Natural killer cell (primary cell): Measurements from ENCODE around the gene SLC35F3. TPM values are rescaled to one million over a fixed set of nuclear protein-coding genes. Genes with fewer than 3 reads are reported as not detected.

Source experiments
- ATAC-seq, 3 donors: fragments of 150-1000 bp in 2 of 3; fragments of 200-7000 bp in 1 of 3; cut with Tn5 transposase; 1 replicate in 1 of 3; 2 replicates in 2 of 3; pipeline ENCODE4 v1.10.0; 2021; ENCODE audit warnings: mild to moderate bottlenecking in 2 of 3, moderate library complexity in 2 of 3
- DNase-seq, 2 donors: peaks; one replicate each; pipeline versions ENCODE4 v3.0.0 to v3.0.0-alpha.2; 2013 to 2021; ENCODE audit warnings: mixed read lengths in 1 of 2
- H3K27ac ChIP-seq: one replicate; pipeline ENCODE4 v1.5.1; 2013; ENCODE audit warnings: mild to moderate bottlenecking, low read length
- H3K27me3 ChIP-seq: one replicate; pipeline ENCODE4 v1.6.1; 2013; ENCODE audit warnings: low read length; ENCODE audit not compliant: control insufficient read depth, insufficient read depth
- H3K36me3 ChIP-seq: one replicate; pipeline ENCODE4 v1.6.1; 2013; ENCODE audit warnings: low read length; ENCODE audit not compliant: control insufficient read depth, insufficient read depth
- H3K4me1 ChIP-seq: one replicate; pipeline ENCODE4 v1.6.1; 2013; ENCODE audit warnings: low read length; ENCODE audit not compliant: control insufficient read depth, insufficient read depth
- H3K4me3 ChIP-seq: one replicate; pipeline ENCODE4 v1.5.1; 2013; ENCODE audit warnings: low read length
- H3K9me3 ChIP-seq: one replicate; pipeline ENCODE4 v1.6.1; 2013; ENCODE audit warnings: low read length; ENCODE audit not compliant: control insufficient read depth, insufficient read depth
- H3K27ac Mint-ChIP-seq, 2 donors: one replicate each; pipeline ENCODE4 v1.8.0; 2022; ENCODE audit warnings: mild to moderate bottlenecking in 2 of 2, mixed read lengths in 2 of 2, moderate library complexity in 1 of 2
- H3K27me3 Mint-ChIP-seq, 2 donors: one replicate each; pipeline ENCODE4 v1.8.0; 2022; ENCODE audit warnings: low read depth in 2 of 2, mixed read lengths in 2 of 2
- H3K36me3 Mint-ChIP-seq: one replicate; pipeline ENCODE4 v1.8.0; 2022; ENCODE audit warnings: mixed read lengths
- H3K4me1 Mint-ChIP-seq, 2 donors: one replicate each; pipeline ENCODE4 v1.8.0; 2022; ENCODE audit warnings: mixed read lengths in 2 of 2
- H3K4me3 Mint-ChIP-seq: one replicate; pipeline ENCODE4 v1.8.0; 2022; ENCODE audit warnings: mild to moderate bottlenecking, moderate library complexity, mixed read lengths
- H3K9me3 Mint-ChIP-seq, 2 donors: one replicate each; pipeline ENCODE4 v1.8.0; 2022; ENCODE audit warnings: mixed read lengths in 2 of 2
- WGBS: methylation state at CpG from one replicate; pipeline ENCODE4 v1.1.7; 2013; ENCODE audit warnings: missing lambda C conversion rate; ENCODE audit not compliant: insufficient coverage; 5-methylcytosine and 5-hydroxymethylcytosine counted together
- intact Hi-C: fragments of 100-400 bp; cut with micrococcal nuclease; formaldehyde crosslinking; loops from one replicate; pipeline ENCODE4 v1.14.2; 2022
- total RNA-seq, 4 donors: library from RNA; stranded (reverse); fragments of 120-200 nt in 1 of 4; gene quantifications; one replicate each; pipeline versions ENCODE4 v1.2.3 to v1.2.4, GENCODE V29; 2013 to 2022
- TF ChIP-seq, protein P1 (sequence below): fragments of 200-600 bp; IDR thresholded peaks from one replicate; pipeline ENCODE4 v1.8.0; 2022; ENCODE audit warnings: antibody characterized with exemption

The SLC35F3 gene
- total RNA-seq, 3 donors from 2014 or later (not counting 1 experiment from before 2014, with no cell fraction given): not detected

DNA sequence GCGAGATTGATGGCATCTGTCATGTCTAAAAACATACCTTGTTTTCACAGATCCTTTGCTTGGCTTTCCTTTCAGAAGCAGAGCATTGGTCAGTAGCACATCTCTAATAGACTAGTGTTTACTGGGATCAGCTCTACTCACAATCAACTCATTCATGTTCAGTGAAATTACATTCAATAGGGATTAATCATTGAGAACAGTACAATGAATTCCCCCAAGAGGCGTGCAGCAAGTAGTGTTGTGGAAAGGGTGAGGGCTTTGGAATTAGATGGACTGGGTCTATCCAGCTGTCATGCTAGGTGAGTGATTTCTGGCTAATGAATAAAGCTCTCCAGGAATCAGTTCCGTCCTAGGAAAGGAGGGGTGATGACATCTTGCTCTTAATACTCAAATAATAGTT is 313.6 kb downstream of the SLC35F3 start:
- no peak overlapping the region for H3K4me3 Mint-ChIP-seq
- intact Hi-C loops: no loop called here
- WGBS: 92% methylated on average over 3 of the region's 3 CpGs

GRCh38 chr1:234219711-234220110 is 315.2 kb downstream of the SLC35F3 start:
- Histone ChIP-seq H3K36me3 (no peaks in the 10 kb centered on the region), H3K4me1 (peaks cover 4% of the 10 kb centered on the region), H3K9me3 (no peaks in the 10 kb centered on the region), H3K27ac (no peak overlapping the region), H3K4me3 (no peak overlapping the region), H3K27me3 (peaks cover 19% of the 10 kb centered on the region)
- H3K9me3 Mint-ChIP-seq: no peaks in the 10 kb centered on the region
- no peaks in the 10 kb centered on the region for H3K36me3 Mint-ChIP-seq
- H3K4me3 Mint-ChIP-seq: no peak overlapping the region
- no peak for DNase-seq
- intact Hi-C loops: no loop called here
- ATAC-seq: no peak
- WGBS: 88% methylated on average over 9 of the region's 9 CpGs
- no peaks in the 10 kb centered on the region for H3K4me1 Mint-ChIP-seq
- H3K27ac Mint-ChIP-seq: no peak overlapping the region
- TF ChIP-seq, protein P1, sequence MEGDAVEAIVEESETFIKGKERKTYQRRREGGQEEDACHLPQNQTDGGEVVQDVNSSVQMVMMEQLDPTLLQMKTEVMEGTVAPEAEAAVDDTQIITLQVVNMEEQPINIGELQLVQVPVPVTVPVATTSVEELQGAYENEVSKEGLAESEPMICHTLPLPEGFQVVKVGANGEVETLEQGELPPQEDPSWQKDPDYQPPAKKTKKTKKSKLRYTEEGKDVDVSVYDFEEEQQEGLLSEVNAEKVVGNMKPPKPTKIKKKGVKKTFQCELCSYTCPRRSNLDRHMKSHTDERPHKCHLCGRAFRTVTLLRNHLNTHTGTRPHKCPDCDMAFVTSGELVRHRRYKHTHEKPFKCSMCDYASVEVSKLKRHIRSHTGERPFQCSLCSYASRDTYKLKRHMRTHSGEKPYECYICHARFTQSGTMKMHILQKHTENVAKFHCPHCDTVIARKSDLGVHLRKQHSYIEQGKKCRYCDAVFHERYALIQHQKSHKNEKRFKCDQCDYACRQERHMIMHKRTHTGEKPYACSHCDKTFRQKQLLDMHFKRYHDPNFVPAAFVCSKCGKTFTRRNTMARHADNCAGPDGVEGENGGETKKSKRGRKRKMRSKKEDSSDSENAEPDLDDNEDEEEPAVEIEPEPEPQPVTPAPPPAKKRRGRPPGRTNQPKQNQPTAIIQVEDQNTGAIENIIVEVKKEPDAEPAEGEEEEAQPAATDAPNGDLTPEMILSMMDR: no peak
- H3K27me3 Mint-ChIP-seq: peaks cover 21 to 44% of the 10 kb centered on the region in 2 donors

More for the DNA sequence above, 313.6 kb downstream of the SLC35F3 start:
- Histone ChIP-seq H3K27me3 (peaks cover 24% of the 10 kb centered on the region), H3K9me3 (no peaks in the 10 kb centered on the region), H3K4me1 (peaks cover 19% of the 10 kb centered on the region), H3K36me3 (no peaks in the 10 kb centered on the region), H3K4me3 (no peak overlapping the region), H3K27ac (no peak overlapping the region)
- Mint-ChIP-seq H3K9me3 (no peaks in the 10 kb centered on the region), H3K4me1 (peaks cover 0 to under 1% of the 10 kb centered on the region in 2 donors), H3K27me3 (peaks cover 21 to 31% of the 10 kb centered on the region in 2 donors), H3K27ac (no peak overlapping the region), H3K36me3 (no peaks in the 10 kb centered on the region)
- no peak for DNase-seq
- no peak for ATAC-seq
- TF ChIP-seq, protein P1: no peak

DNA sequence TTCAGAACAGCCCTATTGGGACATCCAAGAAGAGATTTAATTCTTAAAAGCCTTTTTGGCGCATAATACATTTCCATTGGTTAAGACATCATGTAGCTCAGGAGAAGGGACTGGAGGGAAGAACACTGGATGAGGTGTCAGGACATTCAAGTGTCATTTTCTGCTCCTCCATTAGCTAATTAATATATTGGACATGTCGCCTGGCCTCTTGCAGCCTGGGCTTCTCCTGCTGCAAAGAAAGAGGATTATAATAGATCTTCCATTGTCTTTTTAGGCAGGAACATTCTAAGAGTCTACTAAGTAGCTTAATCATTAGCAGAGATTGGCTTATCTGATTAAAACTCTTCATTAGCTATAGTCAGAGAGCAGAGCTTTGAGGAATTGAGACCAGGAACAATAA is 317.1 kb downstream of the SLC35F3 start:
- ATAC-seq: no peak
- Histone ChIP-seq H3K36me3 (no peaks in the 10 kb centered on the region), H3K27me3 (peaks cover 2% of the 10 kb centered on the region), H3K27ac (no peak overlapping the region), H3K9me3 (no peaks in the 10 kb centered on the region), H3K4me1 (no peaks in the 10 kb centered on the region), H3K4me3 (no peak overlapping the region)
- DNase-seq: no peak
- Mint-ChIP-seq H3K9me3 (no peaks in the 10 kb centered on the region), H3K36me3 (no peaks in the 10 kb centered on the region), H3K4me1 (no peaks in the 10 kb centered on the region), H3K27ac (no peak overlapping the region), H3K4me3 (no peak overlapping the region), H3K27me3 (peaks cover 11 to 45% of the 10 kb centered on the region in 2 donors)
- intact Hi-C loops: no loop called here
- 93% methylated on average over 1 of the region's 2 CpGs for WGBS
- TF ChIP-seq, protein P1: no peak

- intact Hi-C loops: no loop called here
- H3K4me1 ChIP-seq: no peaks in the 10 kb centered on the region
- no peaks in the 10 kb centered on the region for H3K9me3 ChIP-seq
- H3K36me3 ChIP-seq: no peaks in the 10 kb centered on the region
- Mint-ChIP-seq H3K27ac (no peak overlapping the region), H3K4me3 (no peak overlapping the region), H3K27me3 (peaks cover 10 to 43% of the 10 kb centered on the region in 2 donors), H3K9me3 (no peaks in the 10 kb centered on the region), H3K36me3 (no peaks in the 10 kb centered on the region), H3K4me1 (no peaks in the 10 kb centered on the region)
- 87% methylated on average over 5 of the region's 6 CpGs for WGBS
- DNase-seq: no peak
- no peak overlapping the region for H3K4me3 ChIP-seq
- no peak overlapping the region for H3K27ac ChIP-seq
- TF ChIP-seq, protein P1: no peak
- H3K27me3 ChIP-seq: peaks cover 2% of the 10 kb centered on the region
- no peak for ATAC-seq
These were observed 318.2 kb downstream of the SLC35F3 start for GRCh38 chr1:234222561-234223280.
